GM23248 (cell line): ENCODE results near the gene DPCD. TPM values are rescaled to one million over a fixed set of nuclear protein-coding genes. Genes with fewer than 3 reads are reported as not detected.

ENCODE experiments used
- DNase-seq: peaks from one replicate; pipeline ENCODE4 v3.0.0-alpha.2; 2015
- H2AFZ ChIP-seq: fragments of 200-600 bp; sonication (generic); 2 replicates; pipeline ENCODE4 v1.6.1; 2016; ENCODE audit warnings: antibody characterized with exemption
- H3F3A ChIP-seq: fragments of 200-600 bp; sonication (generic); 2 replicates; pipeline ENCODE4 v1.6.1; 2016; ENCODE audit warnings: mild to moderate bottlenecking, antibody characterized with exemption, mixed run types; ENCODE audit not compliant: insufficient read depth
- H3K27ac ChIP-seq: fragments of 200-600 bp; sonication (generic); 2 replicates; pipeline ENCODE4 v1.5.1; 2016; ENCODE audit warnings: mild to moderate bottlenecking
- H3K27me3 ChIP-seq: fragments of 200-600 bp; sonication (generic); replicated peaks from 2 replicates; pipeline ENCODE4 v1.6.1; 2016; ENCODE audit warnings: mild to moderate bottlenecking; ENCODE audit not compliant: insufficient read depth
- H3K36me3 ChIP-seq: fragments of 200-600 bp; sonication (generic); 2 replicates; pipeline ENCODE4 v1.6.1; 2016; ENCODE audit warnings: low read depth, mild to moderate bottlenecking
- H3K4me1 ChIP-seq: fragments of 200-600 bp; sonication (generic); 2 replicates; pipeline ENCODE4 v1.6.1; 2016; ENCODE audit warnings: mild to moderate bottlenecking; ENCODE audit not compliant: insufficient read depth
- H3K4me2 ChIP-seq: fragments of 200-600 bp; sonication (generic); one replicate; pipeline ENCODE4 v1.6.1; 2016; ENCODE audit warnings: mild to moderate bottlenecking; ENCODE audit not compliant: unreplicated experiment
- H3K4me3 ChIP-seq: fragments of 200-600 bp; sonication (generic); 2 replicates; pipeline ENCODE4 v1.5.1; 2016; ENCODE audit warnings: mild to moderate bottlenecking
- H3K79me2 ChIP-seq: fragments of 200-600 bp; sonication (generic); 2 replicates; pipeline ENCODE4 v1.6.1; 2016; ENCODE audit warnings: mild to moderate bottlenecking; ENCODE audit not compliant: insufficient read depth
- H3K9ac ChIP-seq: fragments of 200-600 bp; sonication (generic); 2 replicates; pipeline ENCODE4 v1.6.1; 2016; ENCODE audit warnings: mild to moderate bottlenecking
- H3K9me2 ChIP-seq: fragments of 200-600 bp; sonication (generic); 2 replicates; pipeline ENCODE4 v1.6.1; 2016; ENCODE audit warnings: mixed run types, mild to moderate bottlenecking, moderate library complexity; ENCODE audit not compliant: insufficient read depth
- H3K9me3 ChIP-seq: fragments of 200-600 bp; sonication (generic); one replicate; pipeline ENCODE4 v1.6.1; 2017; ENCODE audit warnings: low read depth
- H4K20me1 ChIP-seq: fragments of 200-600 bp; sonication (generic); 2 replicates; pipeline ENCODE4 v1.6.0; 2016; ENCODE audit not compliant: insufficient read depth
- EZH2 ChIP-seq: fragments of 200-600 bp; sonication (generic); IDR thresholded peaks from 2 replicates; pipeline ENCODE4 v1.6.1; 2018; ENCODE audit warnings: antibody characterized with exemption, mild to moderate bottlenecking; ENCODE audit not compliant: insufficient read depth, poor library complexity, severe bottlenecking
- EZH2phosphoT487 ChIP-seq: fragments of 200-600 bp; sonication (generic); IDR thresholded peaks from 2 replicates; pipeline ENCODE4 v1.6.1; 2018; ENCODE audit warnings: antibody characterized with exemption, moderate library complexity, mild to moderate bottlenecking, low read depth; ENCODE audit not compliant: insufficient read depth
- WGBS, 2 experiments: methylation state at CpG; one replicate each; pipeline ENCODE4 v1.1.6; 2015 to 2017; ENCODE audit warnings: low lambda C conversion rate in 2 of 2, low coverage in 1 of 2; ENCODE audit errors: missing lambda C conversion rate in 2 of 2; 5-methylcytosine and 5-hydroxymethylcytosine counted together
- in situ Hi-C: fragments of 300-500 bp; cut with MboI; formaldehyde crosslinking; loops from 2 replicates; pipeline ENCODE4 v1.15.0; 2020
- polyA plus RNA-seq: library from polyadenylated mRNA; unstranded; fragments of >200 nt; fragmentation: Nextera tagmentation; extraction: Ambion mirVana; gene quantifications from 2 replicates; pipeline ENCODE4 v1.2.1, GENCODE V29; 2016
- total RNA-seq: library from RNA; depleted of rRNA; stranded (reverse); fragments of >200 nt; shearing (Covaris generic); gene quantifications from 2 replicates; pipeline ENCODE4 v1.2.3, GENCODE V29; 2014

Gene DPCD
- total and polyA plus RNA-seq, 2 experiments from 2014 or later, result 57.9 to 59.9 TPM

DNA sequence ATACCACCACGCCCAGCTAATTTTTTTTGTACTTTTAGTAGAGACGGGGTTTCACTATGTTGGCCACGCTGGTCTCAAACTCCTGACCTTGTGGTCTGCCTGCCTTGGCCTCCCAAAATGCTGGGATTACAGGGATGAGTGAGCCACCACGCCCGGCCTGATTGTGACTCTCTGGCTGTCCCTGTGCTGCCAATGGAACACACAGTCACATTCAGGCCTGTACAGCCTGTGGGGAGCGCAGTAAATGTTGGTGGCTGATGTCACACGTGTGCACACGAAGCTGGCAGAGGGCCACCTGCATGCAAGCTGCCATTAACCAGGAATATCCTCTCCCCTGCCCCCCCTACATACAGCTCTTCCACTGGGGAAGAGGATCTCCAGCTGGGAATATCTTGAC is 22.2 kb upstream of the DPCD start:
- 56 to 66% methylated on average over 8 of the region's 8 CpGs for WGBS, 2 experiments
- H2AFZ ChIP-seq, result no peak overlapping the region
- H3K9ac ChIP-seq, result no peak overlapping the region
- no peaks in the 10 kb centered on the region for H3K79me2 ChIP-seq
- H3K27ac ChIP-seq, result no peak overlapping the region
- no peak for DNase-seq
- H3K4me1 ChIP-seq, result no peaks in the 10 kb centered on the region
- H3K9me2 ChIP-seq, result no peaks in the 10 kb centered on the region
- H3K4me2 ChIP-seq, result no peak overlapping the region
- TF ChIP-seq EZH2phosphoT487, result no peak
- no peak for TF ChIP-seq EZH2
- H3K4me3 ChIP-seq, result no peak overlapping the region
- no peaks in the 10 kb centered on the region for H3F3A ChIP-seq
- no peaks in the 10 kb centered on the region for H3K36me3 ChIP-seq
- H4K20me1 ChIP-seq, result no peaks in the 10 kb centered on the region
- H3K27me3 ChIP-seq, result peaks cover 30% of the 10 kb centered on the region
- no peaks in the 10 kb centered on the region for H3K9me3 ChIP-seq
- in situ Hi-C loops, result loop anchor here (10.0 kb wide), 1 partner anchor 351 kb away; no protein-coding TSS in a partner anchor

DNA sequence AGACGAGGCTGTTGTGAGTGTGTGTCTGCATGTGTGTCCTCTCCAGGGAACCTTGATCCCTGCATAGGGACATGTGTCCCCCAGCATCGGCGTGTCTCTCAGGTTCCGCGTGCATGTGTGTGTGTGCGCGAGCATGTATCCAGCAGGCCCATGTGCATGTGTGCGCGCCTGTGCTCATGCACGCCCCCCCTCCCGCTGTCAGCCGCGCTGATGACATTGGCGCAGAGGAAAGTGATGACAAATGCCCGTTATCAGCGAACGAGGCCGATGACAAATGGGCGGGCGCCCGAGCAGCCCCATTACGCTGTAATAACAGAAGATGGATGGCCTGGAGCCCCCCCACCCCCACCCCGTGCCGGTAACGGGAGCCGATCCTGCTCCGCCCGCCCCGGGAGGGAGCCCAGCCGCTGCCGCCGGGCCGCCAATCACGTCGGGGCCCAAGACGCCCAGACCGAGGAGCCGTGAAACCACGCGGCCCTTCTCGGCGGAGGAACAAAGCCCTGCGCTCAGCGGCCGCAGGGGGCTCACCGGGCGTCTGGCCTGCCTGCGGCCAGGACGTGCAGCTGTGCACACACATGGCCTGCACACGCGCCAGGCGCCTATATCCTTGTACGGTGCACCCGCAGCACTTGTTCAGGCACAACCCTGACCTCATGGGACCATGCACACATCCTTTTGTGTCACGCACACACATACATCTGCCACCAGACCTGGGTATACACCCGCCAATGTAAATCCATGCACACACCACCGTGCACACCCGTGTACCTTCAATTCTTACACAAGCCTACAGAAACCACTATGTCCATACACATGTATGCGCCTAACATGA is 21.6 kb upstream of the DPCD start:
- Histone ChIP-seq H3K9me3 (no peaks in the 10 kb centered on the region), H3K9me2 (no peaks in the 10 kb centered on the region), H3K4me1 (no peaks in the 10 kb centered on the region), H4K20me1 (no peaks in the 10 kb centered on the region), H3K36me3 (no peaks in the 10 kb centered on the region), H3F3A (no peaks in the 10 kb centered on the region), H3K9ac (no peak overlapping the region), H3K4me3 (peak overlapping the region; percentile 34; the same call in 1 of the 2 replicates), H3K4me2 (peak overlapping the region; percentile 14), H3K79me2 (no peaks in the 10 kb centered on the region), H2AFZ (peak overlapping the region; percentile 27; the same call in 1 of the 2 replicates), H3K27ac (no peak overlapping the region), H3K27me3 (peaks cover 30% of the 10 kb centered on the region)
- in situ Hi-C loops, result loop anchor here (10.0 kb wide), 1 partner anchor 352 kb away; no protein-coding TSS in a partner anchor
- WGBS, 2 experiments, result 8% methylated on average over 50 to 51 of the region's 59 CpGs
- DNase-seq, result peak; percentile 40
- TF ChIP-seq EZH2 (peak; percentile 14), EZH2phosphoT487 (0 out of 2 replicates have a peak, but pooled peaks have one; percentile 21)

DNA sequence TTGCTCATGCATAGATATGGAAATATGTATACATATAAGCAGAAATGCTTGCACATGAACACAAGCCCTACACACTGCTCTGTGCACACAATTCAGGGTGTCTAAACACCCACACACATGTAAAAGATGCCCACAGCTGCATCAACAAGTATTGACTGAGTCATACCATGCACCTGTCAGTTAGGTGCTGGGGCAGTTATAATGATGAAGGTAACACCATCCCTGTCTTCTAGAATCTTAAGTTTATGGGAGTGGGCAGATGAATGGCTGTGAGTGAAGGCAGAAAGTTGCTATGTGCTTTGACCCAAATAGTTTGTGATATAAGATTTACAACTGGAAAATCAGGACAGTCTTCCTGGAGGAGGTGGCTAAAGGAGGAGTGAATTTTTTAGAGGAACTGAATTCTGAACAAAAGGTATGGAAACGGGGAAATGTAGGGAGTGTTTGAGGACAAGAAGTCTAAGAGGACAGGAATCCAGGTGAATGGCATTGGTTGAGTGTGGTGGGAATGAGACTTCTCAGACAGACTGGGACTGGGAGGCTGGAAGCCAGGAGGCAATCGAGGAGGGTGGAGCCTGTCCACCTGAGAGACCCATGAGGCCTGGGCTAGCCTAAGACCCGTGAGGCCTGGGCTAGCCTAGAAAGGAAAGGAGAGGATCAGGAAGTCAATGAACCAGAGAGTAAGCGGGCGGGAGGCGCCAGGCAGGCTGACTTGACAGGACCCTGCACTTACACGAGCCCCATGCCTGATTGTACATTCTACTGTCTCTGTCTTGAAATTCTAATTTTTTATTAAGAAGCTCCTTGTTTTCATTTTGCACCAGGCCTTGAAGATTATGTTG is 20.7 kb upstream of the DPCD start:
- H3K4me2 ChIP-seq, result no peak overlapping the region
- H4K20me1 ChIP-seq, result no peaks in the 10 kb centered on the region
- no peak overlapping the region for H3K27ac ChIP-seq
- no peak overlapping the region for H3K9ac ChIP-seq
- TF ChIP-seq EZH2phosphoT487 (no peak), EZH2 (no peak)
- DNase-seq, result no peak
- H3F3A ChIP-seq, result no peaks in the 10 kb centered on the region
- no peaks in the 10 kb centered on the region for H3K79me2 ChIP-seq
- H2AFZ ChIP-seq, result no peak overlapping the region
- in situ Hi-C loops, result loop anchor here (10.0 kb wide), 1 partner anchor 353 kb away; no protein-coding TSS in a partner anchor
- H3K9me2 ChIP-seq, result no peaks in the 10 kb centered on the region
- WGBS, 2 experiments, result 60 to 64% methylated on average over 7 of the region's 7 CpGs
- peaks cover 30% of the 10 kb centered on the region for H3K27me3 ChIP-seq
- no peak overlapping the region for H3K4me3 ChIP-seq
- no peaks in the 10 kb centered on the region for H3K36me3 ChIP-seq
- H3K4me1 ChIP-seq, result no peaks in the 10 kb centered on the region
- H3K9me3 ChIP-seq, result no peaks in the 10 kb centered on the region

DNA sequence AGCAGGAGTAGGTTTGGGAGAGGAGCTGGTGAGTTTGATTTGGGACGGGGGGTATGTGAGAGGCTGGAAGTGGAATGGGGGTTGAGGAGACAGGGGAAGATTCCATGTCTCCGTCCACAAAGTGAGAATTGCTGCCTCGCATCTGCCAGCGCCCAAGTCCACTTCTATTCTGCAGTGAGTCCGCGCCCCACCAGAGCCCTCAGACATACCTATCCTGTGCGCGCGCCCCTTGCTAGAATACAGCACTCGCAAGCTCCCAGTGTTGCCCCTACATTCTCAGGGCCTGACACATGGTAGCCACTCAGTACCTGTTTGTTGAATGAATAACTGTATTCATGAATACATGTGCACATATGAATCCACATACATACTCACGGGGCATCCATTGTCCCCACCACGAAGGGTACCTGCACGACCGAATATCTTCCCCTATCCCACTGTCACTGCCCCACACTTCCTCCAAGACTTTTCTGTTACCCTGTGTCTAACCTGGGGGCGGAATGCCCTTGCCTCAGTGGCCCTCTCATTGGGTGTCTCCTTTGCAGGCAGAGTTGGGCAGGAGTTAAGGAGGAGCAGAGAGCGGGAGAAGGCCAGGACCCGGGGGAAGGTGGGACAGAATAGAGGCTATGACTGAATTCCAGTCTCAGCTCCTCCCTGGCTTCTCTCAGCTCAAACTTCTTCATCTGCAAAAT is 19.9 kb upstream of the DPCD start:
- no peaks in the 10 kb centered on the region for H3K9me2 ChIP-seq
- H3K36me3 ChIP-seq, result no peaks in the 10 kb centered on the region
- peaks cover 30% of the 10 kb centered on the region for H3K27me3 ChIP-seq

More for the DNA sequence above, 19.9 kb upstream of the DPCD start:
- in situ Hi-C loops, result loop anchor here (10.0 kb wide), 1 partner anchor 353 kb away; no protein-coding TSS in a partner anchor
- Histone ChIP-seq H3K4me1 (no peaks in the 10 kb centered on the region), H3F3A (no peaks in the 10 kb centered on the region), H3K4me3 (no peak overlapping the region), H3K79me2 (no peaks in the 10 kb centered on the region), H2AFZ (no peak overlapping the region), H3K4me2 (no peak overlapping the region), H3K9me3 (no peaks in the 10 kb centered on the region), H3K27ac (no peak overlapping the region), H3K9ac (no peak overlapping the region), H4K20me1 (no peaks in the 10 kb centered on the region)
- WGBS, 2 experiments, result 78 to 81% methylated on average over 17 of the region's 17 CpGs
- DNase-seq, result no peak
- TF ChIP-seq EZH2 (no peak), EZH2phosphoT487 (no peak)
